Prostate gland (tissue), 2 donors: ENCODE data around the gene GFER.
A peak's percentile ranks its signal among the peaks of the same experiment; 100 is the strongest.

ENCODE experiments used
- CTCF ChIP-seq, 4 experiments: fragments of 200-600 bp in 2 of 4; fragments of 450-650 bp in 2 of 4; sonication (generic) in 2 of 4; IDR thresholded peaks; 1 replicate in 3 of 4; 2 replicates in 1 of 4; pipeline ENCODE4 v1.5.1; 2016 to 2019; ENCODE audit warnings: antibody characterized with exemption in 4 of 4, mild to moderate bottlenecking in 2 of 4, moderate library complexity in 2 of 4
- POLR2A ChIP-seq: fragments of 450-650 bp; IDR thresholded peaks from one replicate; pipeline ENCODE4 v1.6.1; 2016; ENCODE audit warnings: antibody characterized with exemption, mild to moderate bottlenecking

- TF ChIP-seq CTCF (IDR thresholded peaks at IDR 0.05) = peak in 2 of 4 experiments; percentile 10 to 27
- TF ChIP-seq POLR2A = no peak
Observed at GRCh38 chr16:1983544-1984346, at the start of gene GFER.
